Vagina (tissue), 2 donors: ENCODE results near the gene SCAPER.

Experiments used
- CTCF ChIP-seq, 3 experiments: fragments of 450-650 bp in 2 of 3; fragments of 200-600 bp in 1 of 3; sonication (generic) in 1 of 3; IDR thresholded peaks; one replicate each; pipeline ENCODE4 v1.5.1; 2017 to 2019; ENCODE audit warnings: antibody characterized with exemption in 3 of 3, mild to moderate bottlenecking in 2 of 3, moderate library complexity in 2 of 3
- POLR2A ChIP-seq, 2 donors: fragments of 450-650 bp; IDR thresholded peaks; one replicate each; pipeline ENCODE4 v1.6.1; 2017; ENCODE audit warnings: antibody characterized with exemption in 2 of 2, mild to moderate bottlenecking in 2 of 2, moderate library complexity in 2 of 2
- POLR2AphosphoS5 ChIP-seq, 2 donors: sonication (generic); formaldehyde crosslinking; IDR thresholded peaks; one replicate each; pipeline ENCODE4 v1.9.0; 2017; ENCODE audit warnings: antibody characterized with exemption in 2 of 2, mild to moderate bottlenecking in 2 of 2, low read depth in 1 of 2; ENCODE audit not compliant: insufficient read depth in 1 of 2

- no peak for TF ChIP-seq POLR2A (IDR thresholded peaks at IDR 0.05)
- no peak for TF ChIP-seq POLR2AphosphoS5 (IDR thresholded peaks at IDR 0.05; ENCODE audit: insufficient read depth in 1 of 2, low read depth in 1 of 2)
- TF ChIP-seq CTCF (IDR thresholded peaks at IDR 0.05), result no peak
Observed at GRCh38 chr15:76467136-76467535, 438.0 kb downstream of the SCAPER start.
